ENCODE results near the gene OTUD5. TPM values are rescaled to one million over a fixed set of nuclear protein-coding genes. Genes with fewer than 3 reads are reported as not detected.
"Not testable (repeated sequence)": the region's sequence is repeated elsewhere in the genome, so short reads cannot be mapped to it uniquely, and the experiment has no call there.

The OTUD5 gene
- total and polyA plus RNA-seq, 7 donors: 17.5 to 38.7 (median 28.3) TPM

- Histone ChIP-seq H3K27me3 (ENCODE audit: insufficient read depth in 3 of 3, low read length in 2 of 3) (no peaks in the 10 kb centered on the region), H3K27ac (no peak overlapping the region), H3K4me3 (no peak overlapping the region), H3K4me1 (peaks cover 7% of the 10 kb centered on the region), H3K36me3 (ENCODE audit: insufficient read depth in 1 of 2, low read depth in 1 of 2) (peaks cover 0 to 25% of the 10 kb centered on the region in 2 donors), H3K9me3 (no peaks in the 10 kb centered on the region)
- ATAC-seq (no peak), DNase-seq (no peak)
- no peak for TF ChIP-seq CTCF (IDR thresholded peaks at IDR 0.05)
- 63 to 84% (median 68%) methylated on average over 3 to 4 of the region's 4 CpGs for WGBS, 3 donors
- intact Hi-C loops (cut with DNase I): no loop called here
Observed at GRCh38 chrX:48892896-48893295, 64.5 kb downstream of the OTUD5 start.

GRCh38 chrX:48891402-48892288 lies 65.8 kb downstream of the OTUD5 start:
- TF ChIP-seq CTCF (IDR thresholded peaks at IDR 0.05): peak; percentile 35
- DNase-seq: peak; percentile 85 to 92
- peak overlapping the region; percentile 60 for H3K27ac ChIP-seq
- no peaks in the 10 kb centered on the region for H3K27me3 ChIP-seq (ENCODE audit: insufficient read depth in 3 of 3, low read length in 2 of 3)
- peak overlapping the region; percentile 76 for H3K4me3 ChIP-seq
- H3K4me1 ChIP-seq: peaks cover 7% of the 10 kb centered on the region
- intact Hi-C loops (cut with DNase I): no loop called here
- ATAC-seq: peak; percentile 90 to 97 (median 94)
- 2 to 29% (median 8%) methylated on average over 13 to 68 of the region's 68 CpGs for WGBS, 3 donors
- no peaks in the 10 kb centered on the region for H3K9me3 ChIP-seq
- H3K36me3 ChIP-seq (ENCODE audit: insufficient read depth in 1 of 2, low read depth in 1 of 2): peaks cover 0 to 25% of the 10 kb centered on the region in 2 donors

- TF ChIP-seq CTCF (IDR thresholded peaks at IDR 0.05): no peak
- peak overlapping the region; percentile 60 for H3K27ac ChIP-seq
- peak in 1 of 2 donors; percentile 61 for DNase-seq
- ATAC-seq: peak; percentile 41 to 59 (median 50)
- intact Hi-C loops (cut with DNase I): no loop called here
- no peaks in the 10 kb centered on the region for H3K27me3 ChIP-seq (ENCODE audit: insufficient read depth in 3 of 3, low read length in 2 of 3)
- peaks cover 0 to 25% of the 10 kb centered on the region in 2 donors for H3K36me3 ChIP-seq (ENCODE audit: insufficient read depth in 1 of 2, low read depth in 1 of 2)
- WGBS, 3 donors: 1 to 34% (median 1%) methylated on average over 18 to 35 of the region's 35 CpGs
- peaks cover 7% of the 10 kb centered on the region for H3K4me1 ChIP-seq
- no peaks in the 10 kb centered on the region for H3K9me3 ChIP-seq
- peak overlapping the region; percentile 76 for H3K4me3 ChIP-seq
Observed at GRCh38 chrX:48890934-48891401, 66.4 kb downstream of the OTUD5 start.

GRCh38 chrX:48890296-48890925 lies 67.0 kb downstream of the OTUD5 start:
- Histone ChIP-seq H3K27ac (no peak overlapping the region), H3K4me1 (peaks cover 7% of the 10 kb centered on the region), H3K9me3 (no peaks in the 10 kb centered on the region), H3K27me3 (ENCODE audit: insufficient read depth in 3 of 3, low read length in 2 of 3) (no peaks in the 10 kb centered on the region), H3K4me3 (peak overlapping the region; percentile 76), H3K36me3 (ENCODE audit: insufficient read depth in 1 of 2, low read depth in 1 of 2) (peaks cover 0 to 23% of the 10 kb centered on the region in 2 donors)
- intact Hi-C loops (cut with DNase I): no loop called here
- no peak for DNase-seq
- ATAC-seq: no peak
- TF ChIP-seq CTCF (IDR thresholded peaks at IDR 0.05): no peak
- 24 to 55% (median 41%) methylated on average over 8 to 15 of the region's 15 CpGs for WGBS, 3 donors

GRCh38 chrX:48886586-48886985 lies 70.8 kb downstream of the OTUD5 start:
- H3K9me3 ChIP-seq; H3K4me3 ChIP-seq; H3K36me3 ChIP-seq (ENCODE audit: insufficient read depth in 1 of 2, low read depth in 1 of 2); DNase-seq; intact Hi-C loops (cut with DNase I); H3K27me3 ChIP-seq (ENCODE audit: insufficient read depth in 3 of 3, low read length in 2 of 3); H3K4me1 ChIP-seq; ATAC-seq; H3K27ac ChIP-seq: not testable (repeated sequence)
- 67 to 82% (median 78%) methylated on average over 5 of the region's 5 CpGs for WGBS, 3 donors
